ENCODE measurements around the gene PCSK5. TPM values are rescaled to one million over a fixed set of nuclear protein-coding genes. Genes with fewer than 3 reads are reported as not detected.

The PCSK5 gene
- total and polyA plus RNA-seq, 4 donors: 0.58 to 3.6 (median 0.82) TPM

DNA sequence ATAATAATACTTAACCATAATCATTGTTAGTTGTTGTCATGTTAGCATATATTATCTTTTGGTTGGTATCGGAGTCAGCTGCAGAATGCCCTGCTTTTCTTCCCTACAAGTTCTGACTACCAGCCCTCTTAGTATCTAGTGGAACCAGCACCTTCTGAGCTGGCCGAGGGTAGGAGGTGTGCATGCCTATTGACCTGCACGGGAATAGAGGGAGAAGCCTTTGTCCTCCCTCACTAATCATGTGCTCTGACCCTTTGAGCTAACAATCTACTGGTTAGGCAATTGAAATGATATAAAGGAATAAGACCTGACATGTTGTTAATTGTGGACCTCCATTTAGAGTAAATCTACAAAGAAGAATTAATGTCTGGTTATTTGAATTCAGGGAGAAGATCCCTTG lies 4.1 kb downstream of the PCSK5 start:
- TF ChIP-seq FOXA2 (IDR thresholded peaks at IDR 0.05): no peak
- TF ChIP-seq NR2F2 (IDR thresholded peaks at IDR 0.05): no peak
- no peak for TF ChIP-seq HNF4A (conservative IDR thresholded peaks at IDR 0.05)
- no peak for TF ChIP-seq CTCF (IDR thresholded peaks at IDR 0.05; ENCODE audit: low read depth, low read length, missing input control)
- TF ChIP-seq ATF3 (IDR thresholded peaks at IDR 0.05): no peak
- TF ChIP-seq MAX (IDR thresholded peaks at IDR 0.05): no peak
- TF ChIP-seq JUND (IDR thresholded peaks at IDR 0.05): no peak
- TF ChIP-seq TAF1 (conservative IDR thresholded peaks at IDR 0.05): no peak
- no peak for TF ChIP-seq RXRA (IDR thresholded peaks at IDR 0.05)
- TF ChIP-seq SP1 (IDR thresholded peaks at IDR 0.05): no peak
- TF ChIP-seq FOXA1 (IDR thresholded peaks at IDR 0.05): no peak
- no peak for TF ChIP-seq HNF4G (IDR thresholded peaks at IDR 0.05)
- no peak for TF ChIP-seq EGR1 (IDR thresholded peaks at IDR 0.05; ENCODE audit: low read depth in 2 of 2)
- TF ChIP-seq, protein P1, sequence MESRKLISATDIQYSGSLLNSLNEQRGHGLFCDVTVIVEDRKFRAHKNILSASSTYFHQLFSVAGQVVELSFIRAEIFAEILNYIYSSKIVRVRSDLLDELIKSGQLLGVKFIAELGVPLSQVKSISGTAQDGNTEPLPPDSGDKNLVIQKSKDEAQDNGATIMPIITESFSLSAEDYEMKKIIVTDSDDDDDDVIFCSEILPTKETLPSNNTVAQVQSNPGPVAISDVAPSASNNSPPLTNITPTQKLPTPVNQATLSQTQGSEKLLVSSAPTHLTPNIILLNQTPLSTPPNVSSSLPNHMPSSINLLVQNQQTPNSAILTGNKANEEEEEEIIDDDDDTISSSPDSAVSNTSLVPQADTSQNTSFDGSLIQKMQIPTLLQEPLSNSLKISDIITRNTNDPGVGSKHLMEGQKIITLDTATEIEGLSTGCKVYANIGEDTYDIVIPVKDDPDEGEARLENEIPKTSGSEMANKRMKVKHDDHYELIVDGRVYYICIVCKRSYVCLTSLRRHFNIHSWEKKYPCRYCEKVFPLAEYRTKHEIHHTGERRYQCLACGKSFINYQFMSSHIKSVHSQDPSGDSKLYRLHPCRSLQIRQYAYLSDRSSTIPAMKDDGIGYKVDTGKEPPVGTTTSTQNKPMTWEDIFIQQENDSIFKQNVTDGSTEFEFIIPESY (IDR thresholded peaks at IDR 0.05): no peak
- no peak for TF ChIP-seq YY1 (IDR thresholded peaks at IDR 0.05)
- H3K27me3 ChIP-seq (ENCODE audit: control insufficient read depth in 4 of 4, insufficient read depth in 4 of 4, low read length in 3 of 4): no peaks in the 10 kb centered on the region
- no peaks in the 10 kb centered on the region for H3K36me3 ChIP-seq (ENCODE audit: control insufficient read depth in 4 of 4, insufficient read depth in 3 of 4, low read depth in 1 of 4, low read length in 3 of 4)
- H3K4me1 ChIP-seq (ENCODE audit: control insufficient read depth in 4 of 4, insufficient read depth in 4 of 4, low read length in 3 of 4): peaks cover 7 to 34% (median 16%) of the 10 kb centered on the region in 4 donors
- WGBS: 78% methylated on average over 3 of the region's 3 CpGs
- H3K9ac ChIP-seq (ENCODE audit: low read depth in 1 of 2, low read length in 2 of 2): no peak overlapping the region
- DNase-seq (ENCODE audit: low spot score): no peak
- no peaks in the 10 kb centered on the region for H3K9me3 ChIP-seq (ENCODE audit: control insufficient read depth in 4 of 4, low read length in 3 of 4)
- H3K4me3 ChIP-seq (ENCODE audit: low read depth in 1 of 3, low read length in 3 of 3): no peak overlapping the region
- H3K27ac ChIP-seq (ENCODE audit: low read depth in 1 of 2, low read length in 2 of 2): no peak overlapping the region

DNA sequence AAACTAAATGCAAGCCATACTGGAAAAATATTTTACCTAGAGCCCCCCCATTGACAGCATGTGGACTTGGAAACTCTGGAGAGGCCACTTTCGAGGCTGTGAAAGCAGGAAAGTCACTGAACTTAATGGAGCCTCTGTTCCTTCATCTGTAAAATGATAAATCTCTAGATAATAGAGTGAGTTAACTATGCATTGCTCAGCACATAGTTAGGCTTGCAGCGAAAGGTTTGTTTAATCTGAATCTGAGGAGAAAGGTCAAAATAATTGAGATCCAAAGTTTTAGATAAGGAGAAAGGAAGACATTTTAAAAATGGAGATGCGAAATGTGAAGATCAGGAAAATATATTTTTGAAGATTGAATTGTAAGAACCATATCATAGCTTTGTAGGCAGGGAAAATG lies 4.6 kb downstream of the PCSK5 start:
- no peaks in the 10 kb centered on the region for H3K27me3 ChIP-seq (ENCODE audit: control insufficient read depth in 4 of 4, insufficient read depth in 4 of 4, low read length in 3 of 4)
- H3K27ac ChIP-seq (ENCODE audit: low read depth in 1 of 2, low read length in 2 of 2): no peak overlapping the region
- H3K36me3 ChIP-seq (ENCODE audit: control insufficient read depth in 4 of 4, insufficient read depth in 3 of 4, low read depth in 1 of 4, low read length in 3 of 4): no peaks in the 10 kb centered on the region
- no peaks in the 10 kb centered on the region for H3K9me3 ChIP-seq (ENCODE audit: control insufficient read depth in 4 of 4, low read length in 3 of 4)
- H3K9ac ChIP-seq (ENCODE audit: low read depth in 1 of 2, low read length in 2 of 2): no peak overlapping the region
- 84% methylated on average over 3 of the region's 3 CpGs for WGBS
- TF ChIP-seq FOXA2 (IDR thresholded peaks at IDR 0.05): no peak
- no peak for TF ChIP-seq ATF3 (IDR thresholded peaks at IDR 0.05)
- TF ChIP-seq RXRA (IDR thresholded peaks at IDR 0.05): no peak
- TF ChIP-seq MAX (IDR thresholded peaks at IDR 0.05): no peak
- no peak for TF ChIP-seq SP1 (IDR thresholded peaks at IDR 0.05)
- no peak for TF ChIP-seq RAD21 (IDR thresholded peaks at IDR 0.05)
- no peak for TF ChIP-seq CTCF (IDR thresholded peaks at IDR 0.05; ENCODE audit: low read depth, low read length, missing input control)
- DNase-seq (ENCODE audit: low spot score): no peak
- no peak overlapping the region for H3K4me3 ChIP-seq (ENCODE audit: low read depth in 1 of 3, low read length in 3 of 3)
- peaks cover 7 to 30% (median 12%) of the 10 kb centered on the region in 4 donors for H3K4me1 ChIP-seq (ENCODE audit: control insufficient read depth in 4 of 4, insufficient read depth in 4 of 4, low read length in 3 of 4)
